Fibroblast of pulmonary artery (primary cell): ENCODE measurements around the gene SLC22A23.

Source experiments
- DNase-seq: peaks from one replicate; pipeline ENCODE4 v3.0.0-alpha.2; 2010; ENCODE audit warnings: low read depth
- H3K4me3 ChIP-seq: replicated peaks from 2 replicates; pipeline ENCODE4 v1.5.1; 2011; ENCODE audit warnings: low read depth, mild to moderate bottlenecking, control low read depth, low read length, moderate library complexity
- CTCF ChIP-seq: IDR thresholded peaks from 2 replicates; pipeline ENCODE4 v1.5.1; 2011; ENCODE audit warnings: mild to moderate bottlenecking, control low read depth, low read length, inconsistent platforms; ENCODE audit errors: missing control alignments

Gene SLC22A23

GRCh38 chr6:3326184-3326971 is 130.5 kb downstream of the SLC22A23 start:
- DNase-seq: no peak
- no peak for TF ChIP-seq CTCF
- H3K4me3 ChIP-seq: no peak overlapping the region

GRCh38 chr6:3325210-3325609 is 131.6 kb downstream of the SLC22A23 start:
- no peak for TF ChIP-seq CTCF
- peak; percentile 72 for DNase-seq
- no peak overlapping the region for H3K4me3 ChIP-seq

- no peak for TF ChIP-seq CTCF
- peak; percentile 96 for DNase-seq
- no peak overlapping the region for H3K4me3 ChIP-seq
Measured at GRCh38 chr6:3324262-3324942, 132.4 kb downstream of the SLC22A23 start.

GRCh38 chr6:3323696-3324261 is 133.1 kb downstream of the SLC22A23 start:
- H3K4me3 ChIP-seq: no peak overlapping the region
- no peak for DNase-seq
- TF ChIP-seq CTCF: no peak

GRCh38 chr6:3323148-3323547 is 133.7 kb downstream of the SLC22A23 start:
- DNase-seq: no peak
- no peak overlapping the region for H3K4me3 ChIP-seq
- no peak for TF ChIP-seq CTCF

- DNase-seq: no peak
- no peak for TF ChIP-seq CTCF
- H3K4me3 ChIP-seq: no peak overlapping the region
Measured at GRCh38 chr6:3322366-3322890, 134.4 kb downstream of the SLC22A23 start.
